ENCODE results near the gene LYPD6B. TPM values are rescaled to one million over a fixed set of nuclear protein-coding genes. Genes with fewer than 3 reads are reported as not detected.

LYPD6B gene
- total and polyA plus RNA-seq, 2 donors from 2014 or later, result 9.4 to 17.6 TPM

GRCh38 chr2:149080099-149080498 is 41.6 kb downstream of the LYPD6B start:
- H3K9ac ChIP-seq (ENCODE audit: low read length in 3 of 3), result no peak overlapping the region
- no peaks in the 10 kb centered on the region for H3K27me3 ChIP-seq (ENCODE audit: control insufficient read depth, insufficient read depth, low read length)
- H3K27ac ChIP-seq (ENCODE audit: low read depth in 2 of 2, low read length in 2 of 2), result no peak overlapping the region
- TF ChIP-seq, protein P1, sequence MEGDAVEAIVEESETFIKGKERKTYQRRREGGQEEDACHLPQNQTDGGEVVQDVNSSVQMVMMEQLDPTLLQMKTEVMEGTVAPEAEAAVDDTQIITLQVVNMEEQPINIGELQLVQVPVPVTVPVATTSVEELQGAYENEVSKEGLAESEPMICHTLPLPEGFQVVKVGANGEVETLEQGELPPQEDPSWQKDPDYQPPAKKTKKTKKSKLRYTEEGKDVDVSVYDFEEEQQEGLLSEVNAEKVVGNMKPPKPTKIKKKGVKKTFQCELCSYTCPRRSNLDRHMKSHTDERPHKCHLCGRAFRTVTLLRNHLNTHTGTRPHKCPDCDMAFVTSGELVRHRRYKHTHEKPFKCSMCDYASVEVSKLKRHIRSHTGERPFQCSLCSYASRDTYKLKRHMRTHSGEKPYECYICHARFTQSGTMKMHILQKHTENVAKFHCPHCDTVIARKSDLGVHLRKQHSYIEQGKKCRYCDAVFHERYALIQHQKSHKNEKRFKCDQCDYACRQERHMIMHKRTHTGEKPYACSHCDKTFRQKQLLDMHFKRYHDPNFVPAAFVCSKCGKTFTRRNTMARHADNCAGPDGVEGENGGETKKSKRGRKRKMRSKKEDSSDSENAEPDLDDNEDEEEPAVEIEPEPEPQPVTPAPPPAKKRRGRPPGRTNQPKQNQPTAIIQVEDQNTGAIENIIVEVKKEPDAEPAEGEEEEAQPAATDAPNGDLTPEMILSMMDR (IDR thresholded peaks at IDR 0.05; ENCODE audit: borderline replicate concordance, extremely low read depth, insufficient read depth), result no peak
- H3K36me3 ChIP-seq (ENCODE audit: control insufficient read depth in 2 of 3, insufficient read depth in 3 of 3, low read length in 3 of 3), result no peaks in the 10 kb centered on the region
- FAIRE-seq (no peak), DNase-seq (no peak)
- intact Hi-C loops (cut with DNase I), result no loop called here
- peaks cover 4 to 17% (median 4%) of the 10 kb centered on the region in 3 donors for H3K4me1 ChIP-seq (ENCODE audit: control insufficient read depth in 2 of 3, insufficient read depth in 2 of 3, low read depth in 1 of 3, low read length in 3 of 3)
- no peaks in the 10 kb centered on the region for H3K9me3 ChIP-seq (ENCODE audit: control insufficient read depth in 2 of 3, insufficient read depth in 1 of 3, low read length in 3 of 3)
- no peak overlapping the region for H3K4me3 ChIP-seq (ENCODE audit: low read length in 3 of 3)

DNA sequence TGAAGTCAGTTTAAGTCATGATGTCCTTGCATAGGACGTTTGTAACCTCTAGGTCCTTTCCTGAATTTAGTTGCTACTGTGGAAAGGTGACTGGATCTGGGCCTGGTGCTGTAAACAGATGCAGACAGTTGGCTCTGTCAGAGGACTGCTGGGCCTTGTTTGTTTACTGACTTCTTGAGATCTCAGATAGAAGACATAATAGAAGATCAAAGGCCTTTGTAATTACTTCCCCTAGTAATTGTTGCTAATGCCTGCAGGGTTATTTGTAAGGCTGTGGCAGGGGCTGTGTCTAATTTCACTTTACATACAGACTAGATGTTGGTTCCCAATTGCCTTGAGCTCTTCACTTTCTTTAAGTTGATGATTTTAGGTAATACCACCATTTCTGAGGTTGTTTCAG is 42.5 kb downstream of the LYPD6B start:
- TF ChIP-seq, protein P1 (IDR thresholded peaks at IDR 0.05; ENCODE audit: borderline replicate concordance, extremely low read depth, insufficient read depth), result no peak
- intact Hi-C loops (cut with DNase I), result no loop called here
- no peak overlapping the region for H3K4me3 ChIP-seq (ENCODE audit: low read length in 3 of 3)
- H3K9me3 ChIP-seq (ENCODE audit: control insufficient read depth in 2 of 3, insufficient read depth in 1 of 3, low read length in 3 of 3), result no peaks in the 10 kb centered on the region
- no peak overlapping the region for H3K9ac ChIP-seq (ENCODE audit: low read length in 3 of 3)
- H3K27me3 ChIP-seq (ENCODE audit: control insufficient read depth, insufficient read depth, low read length), result no peaks in the 10 kb centered on the region
- no peak overlapping the region for H3K27ac ChIP-seq (ENCODE audit: low read depth in 2 of 2, low read length in 2 of 2)
- FAIRE-seq (no peak), DNase-seq (no peak)
- H3K4me1 ChIP-seq (ENCODE audit: control insufficient read depth in 2 of 3, insufficient read depth in 2 of 3, low read depth in 1 of 3, low read length in 3 of 3), result peaks cover 0 to 17% (median 4%) of the 10 kb centered on the region in 3 donors
- no peaks in the 10 kb centered on the region for H3K36me3 ChIP-seq (ENCODE audit: control insufficient read depth in 2 of 3, insufficient read depth in 3 of 3, low read length in 3 of 3)

GRCh38 chr2:149082079-149082478 is 43.6 kb downstream of the LYPD6B start:
- DNase-seq, result peak in 2 of 5 donors; percentile 59 to 73
- TF ChIP-seq, protein P1 (IDR thresholded peaks at IDR 0.05; ENCODE audit: borderline replicate concordance, extremely low read depth, insufficient read depth), result no peak
- Histone ChIP-seq H3K36me3 (ENCODE audit: control insufficient read depth in 2 of 3, insufficient read depth in 3 of 3, low read length in 3 of 3) (no peaks in the 10 kb centered on the region), H3K9ac (ENCODE audit: low read length in 3 of 3) (no peak overlapping the region), H3K27me3 (ENCODE audit: control insufficient read depth, insufficient read depth, low read length) (no peaks in the 10 kb centered on the region), H3K27ac (ENCODE audit: low read depth in 2 of 2, low read length in 2 of 2) (no peak overlapping the region), H3K4me1 (ENCODE audit: control insufficient read depth in 2 of 3, insufficient read depth in 2 of 3, low read depth in 1 of 3, low read length in 3 of 3) (peaks cover 0 to 17% (median 4%) of the 10 kb centered on the region in 3 donors), H3K4me3 (ENCODE audit: low read length in 3 of 3) (no peak overlapping the region), H3K9me3 (ENCODE audit: control insufficient read depth in 2 of 3, insufficient read depth in 1 of 3, low read length in 3 of 3) (no peaks in the 10 kb centered on the region)
- no peak for FAIRE-seq
- intact Hi-C loops (cut with DNase I), result no loop called here

DNA sequence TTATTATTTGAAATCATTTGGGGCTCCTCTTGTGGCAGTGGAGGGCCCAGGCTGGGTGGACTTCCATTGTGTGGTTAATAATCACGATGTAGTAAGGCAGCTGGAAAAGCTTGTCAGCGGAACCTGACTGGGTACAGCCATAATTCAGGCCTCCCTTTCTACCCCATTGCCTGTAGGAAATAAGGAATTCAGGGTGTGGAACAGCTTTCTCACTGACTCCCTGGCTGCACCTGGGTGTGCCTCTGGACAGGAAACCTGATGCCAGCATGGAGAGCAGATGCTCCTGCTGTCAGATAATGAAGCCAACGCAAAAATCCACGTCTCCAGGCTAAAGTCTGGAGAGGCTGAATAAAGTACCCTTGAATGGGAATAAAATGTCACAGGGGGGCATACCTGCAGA is 44.2 kb downstream of the LYPD6B start:
- DNase-seq (peak in 4 of 5 donors; percentile 55 to 75 (median 65)), FAIRE-seq (no peak)
- intact Hi-C loops (cut with DNase I), result no loop called here
- Histone ChIP-seq H3K4me1 (ENCODE audit: control insufficient read depth in 2 of 3, insufficient read depth in 2 of 3, low read depth in 1 of 3, low read length in 3 of 3) (peaks cover 0 to 14% (median 4%) of the 10 kb centered on the region in 3 donors), H3K9me3 (ENCODE audit: control insufficient read depth in 2 of 3, insufficient read depth in 1 of 3, low read length in 3 of 3) (no peaks in the 10 kb centered on the region), H3K4me3 (ENCODE audit: low read length in 3 of 3) (no peak overlapping the region), H3K36me3 (ENCODE audit: control insufficient read depth in 2 of 3, insufficient read depth in 3 of 3, low read length in 3 of 3) (no peaks in the 10 kb centered on the region), H3K27me3 (ENCODE audit: control insufficient read depth, insufficient read depth, low read length) (no peaks in the 10 kb centered on the region), H3K9ac (ENCODE audit: low read length in 3 of 3) (no peak overlapping the region), H3K27ac (ENCODE audit: low read depth in 2 of 2, low read length in 2 of 2) (no peak overlapping the region)
- TF ChIP-seq, protein P1 (IDR thresholded peaks at IDR 0.05; ENCODE audit: borderline replicate concordance, extremely low read depth, insufficient read depth), result no peak

All from kidney (tissue), 14 donors.